ENCODE results near the gene FRMD4A. TPM values are rescaled to one million over a fixed set of nuclear protein-coding genes. Genes with fewer than 3 reads are reported as not detected.

FRMD4A gene
- total RNA-seq, 1 experiment from 2014 or later, result 19.6 TPM

DNA sequence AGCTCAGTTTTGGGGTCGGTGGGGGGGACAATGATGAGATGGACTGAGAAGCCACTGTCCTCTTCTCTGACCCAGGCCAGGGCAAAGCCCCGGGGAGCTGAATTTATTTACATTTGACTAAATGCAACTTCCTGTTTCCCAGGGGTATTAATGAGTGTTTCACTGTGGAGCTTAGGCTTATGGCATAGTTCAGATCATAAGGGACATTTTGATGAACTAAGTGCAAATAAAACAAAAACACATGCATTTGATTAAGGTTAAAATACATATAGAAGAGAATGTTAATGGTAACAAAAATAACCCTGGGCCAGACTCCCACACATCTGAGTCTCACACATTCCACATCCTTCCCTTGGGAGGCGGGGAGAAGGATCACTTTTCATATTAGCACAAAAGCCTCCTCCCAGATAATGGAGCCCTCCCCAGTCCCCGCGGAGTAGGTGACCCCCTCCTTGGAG lies 320.6 kb downstream of the FRMD4A start:
- H4K91ac ChIP-seq (ENCODE audit: insufficient read length, low read depth, low read length), result no peak overlapping the region
- TF ChIP-seq, protein P1, sequence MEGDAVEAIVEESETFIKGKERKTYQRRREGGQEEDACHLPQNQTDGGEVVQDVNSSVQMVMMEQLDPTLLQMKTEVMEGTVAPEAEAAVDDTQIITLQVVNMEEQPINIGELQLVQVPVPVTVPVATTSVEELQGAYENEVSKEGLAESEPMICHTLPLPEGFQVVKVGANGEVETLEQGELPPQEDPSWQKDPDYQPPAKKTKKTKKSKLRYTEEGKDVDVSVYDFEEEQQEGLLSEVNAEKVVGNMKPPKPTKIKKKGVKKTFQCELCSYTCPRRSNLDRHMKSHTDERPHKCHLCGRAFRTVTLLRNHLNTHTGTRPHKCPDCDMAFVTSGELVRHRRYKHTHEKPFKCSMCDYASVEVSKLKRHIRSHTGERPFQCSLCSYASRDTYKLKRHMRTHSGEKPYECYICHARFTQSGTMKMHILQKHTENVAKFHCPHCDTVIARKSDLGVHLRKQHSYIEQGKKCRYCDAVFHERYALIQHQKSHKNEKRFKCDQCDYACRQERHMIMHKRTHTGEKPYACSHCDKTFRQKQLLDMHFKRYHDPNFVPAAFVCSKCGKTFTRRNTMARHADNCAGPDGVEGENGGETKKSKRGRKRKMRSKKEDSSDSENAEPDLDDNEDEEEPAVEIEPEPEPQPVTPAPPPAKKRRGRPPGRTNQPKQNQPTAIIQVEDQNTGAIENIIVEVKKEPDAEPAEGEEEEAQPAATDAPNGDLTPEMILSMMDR (conservative IDR thresholded peaks at IDR 0.05), result no peak
- H2AK5ac ChIP-seq (ENCODE audit: insufficient read length, low read length), result no peak overlapping the region
- H3K4me1 ChIP-seq (ENCODE audit: insufficient read depth, low read length), result peaks cover 11% of the 10 kb centered on the region
- WGBS (ENCODE audit: extremely low coverage, insufficient read length, low lambda C conversion rate), result no CpG with 5 or more reads among the region's 5 CpGs
- H3K27me3 ChIP-seq (ENCODE audit: insufficient read depth, low read length), result no peaks in the 10 kb centered on the region
- no peaks in the 10 kb centered on the region for H3K79me2 ChIP-seq (ENCODE audit: insufficient read depth, low read length)
- H2BK5ac ChIP-seq (ENCODE audit: insufficient read length, low read length), result no peak overlapping the region
- no peak overlapping the region for H2BK120ac ChIP-seq (ENCODE audit: low read depth, low read length, poor library complexity, severe bottlenecking)
- no peaks in the 10 kb centered on the region for H3K79me1 ChIP-seq (ENCODE audit: insufficient read depth, low read depth, low read length, poor library complexity, severe bottlenecking)
- H2BK12ac ChIP-seq (ENCODE audit: insufficient read length, low read depth, low read length), result no peak overlapping the region
- no peak overlapping the region for H3K14ac ChIP-seq (ENCODE audit: insufficient read depth, low read length)
- no peak overlapping the region for H3K18ac ChIP-seq (ENCODE audit: insufficient read length, low read depth, low read length)
- no peak for DNase-seq
- no peak overlapping the region for H2BK20ac ChIP-seq (ENCODE audit: low read depth, low read length, poor library complexity, severe bottlenecking)
- no peak overlapping the region for H3T11ph ChIP-seq (ENCODE audit: low read length)
- Mint-ChIP-seq H3K9me3 (no peaks in the 10 kb centered on the region; a peak in 1 of 5 replicates), H3K27ac (peak overlapping the region; percentile 67 to 99 (median 95); a peak in 6 of 7 replicates), H3K27me3 (ENCODE audit: low read depth) (peaks cover 3% of the 10 kb centered on the region), H3K4me1 (peaks cover 41 to 52% of the 10 kb centered on the region in 2 experiments), H3K4me3 (peak overlapping the region; percentile 29 to 65; a peak in 3 of 5 replicates), H3K36me3 (ENCODE audit: insufficient read depth in 1 of 3, low read depth in 3 of 3) (no peaks in the 10 kb centered on the region)
- peak overlapping the region; percentile 40 for H3K4me2 ChIP-seq (ENCODE audit: insufficient read depth, insufficient read length, low read length)
- no peak overlapping the region for H3K9ac ChIP-seq (ENCODE audit: extremely low read depth, insufficient read length, low read length)
- H4K5ac ChIP-seq (ENCODE audit: insufficient read length, low read depth, low read length), result no peak overlapping the region
- peak overlapping the region; percentile 2 for H3K27ac ChIP-seq (ENCODE audit: insufficient read length, low read depth, low read length)
- H3K56ac ChIP-seq (ENCODE audit: insufficient read length, low read depth, low read length), result no peak overlapping the region
- H3K4ac ChIP-seq (ENCODE audit: low read depth, low read length), result no peak overlapping the region
- H4K20me1 ChIP-seq (ENCODE audit: control insufficient read depth, insufficient read depth, insufficient read length), result no peaks in the 10 kb centered on the region
- no peak overlapping the region for H3K23ac ChIP-seq (ENCODE audit: insufficient read length, low read depth, low read length)
- no peak overlapping the region for H2BK15ac ChIP-seq (ENCODE audit: low read depth, low read length)
- no peak overlapping the region for H2AFZ ChIP-seq (ENCODE audit: low read length)
- H3K9me3 ChIP-seq (ENCODE audit: control insufficient read depth, low read depth, low read length), result no peaks in the 10 kb centered on the region
- H3K23me2 ChIP-seq (ENCODE audit: insufficient read length, low read depth, low read length, poor library complexity, severe bottlenecking), result peaks cover 4% of the 10 kb centered on the region
- H4K8ac ChIP-seq (replicated peaks; ENCODE audit: insufficient read length, low read depth, low read length), result no peak overlapping the region

Data from H9 (cell line).